Right lobe of liver (tissue), 4 donors: Measurements from ENCODE around the gene USB1.

ENCODE experiments used
- POLR2A ChIP-seq: fragments of 450-650 bp; IDR thresholded peaks from one replicate; pipeline ENCODE4 v1.6.1; 2017; ENCODE audit warnings: antibody characterized with exemption, mild to moderate bottlenecking
- TF ChIP-seq, protein P1 (sequence below), 4 donors: fragments of 200-600 bp in 3 of 4; fragments of 450-650 bp in 1 of 4; IDR thresholded peaks; one replicate each; pipeline versions ENCODE4 v1.5.1 to v1.8.0; 2016 to 2022; ENCODE audit warnings: antibody characterized with exemption in 4 of 4, mild to moderate bottlenecking in 2 of 4
- donor health status: DM: no; HTN: no; CAD: no.
- donor health status: DM: no; HTN: no; CAD: no.
- donor health status: DM: no; HTN: yes; CAD: no.

DNA sequence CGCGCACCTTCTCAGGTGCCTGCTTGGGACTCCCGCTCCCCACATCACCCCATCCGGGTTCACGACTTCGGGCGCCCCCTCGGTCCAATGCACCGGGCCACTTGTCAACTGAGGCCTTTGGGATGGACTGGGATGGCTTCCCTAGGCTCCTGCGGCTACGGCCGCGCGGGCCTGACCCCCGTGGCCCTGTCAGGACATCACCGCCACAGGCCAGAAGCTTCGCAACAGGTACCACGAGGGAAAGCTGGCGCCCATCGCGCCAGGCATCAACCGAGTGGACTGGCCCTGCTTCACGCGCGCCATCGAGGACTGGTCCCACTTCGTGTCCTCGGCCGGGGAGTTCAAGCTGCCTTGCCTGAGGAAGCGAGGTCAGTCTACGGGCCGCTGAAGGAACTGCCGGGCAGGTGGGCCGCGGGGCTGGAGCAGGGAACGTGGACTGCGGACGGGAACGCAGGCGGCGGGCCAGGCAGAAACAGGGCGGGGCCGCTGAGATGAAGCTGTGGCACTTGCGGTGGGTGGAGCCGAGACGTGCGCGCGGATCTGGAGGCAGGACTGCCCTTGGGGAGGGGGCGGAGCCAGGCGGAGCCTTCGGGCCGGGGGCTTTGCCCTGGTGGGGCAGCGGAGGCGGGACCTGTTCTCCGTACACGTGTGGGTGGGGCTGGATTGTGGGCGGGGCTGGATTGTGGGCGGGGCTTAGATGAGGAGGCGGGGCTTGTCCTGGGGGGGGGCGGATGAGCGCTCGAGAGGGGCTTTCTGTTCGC lies 16.6 kb upstream of the USB1 start:
- no peak for TF ChIP-seq POLR2A
- TF ChIP-seq, protein P1, sequence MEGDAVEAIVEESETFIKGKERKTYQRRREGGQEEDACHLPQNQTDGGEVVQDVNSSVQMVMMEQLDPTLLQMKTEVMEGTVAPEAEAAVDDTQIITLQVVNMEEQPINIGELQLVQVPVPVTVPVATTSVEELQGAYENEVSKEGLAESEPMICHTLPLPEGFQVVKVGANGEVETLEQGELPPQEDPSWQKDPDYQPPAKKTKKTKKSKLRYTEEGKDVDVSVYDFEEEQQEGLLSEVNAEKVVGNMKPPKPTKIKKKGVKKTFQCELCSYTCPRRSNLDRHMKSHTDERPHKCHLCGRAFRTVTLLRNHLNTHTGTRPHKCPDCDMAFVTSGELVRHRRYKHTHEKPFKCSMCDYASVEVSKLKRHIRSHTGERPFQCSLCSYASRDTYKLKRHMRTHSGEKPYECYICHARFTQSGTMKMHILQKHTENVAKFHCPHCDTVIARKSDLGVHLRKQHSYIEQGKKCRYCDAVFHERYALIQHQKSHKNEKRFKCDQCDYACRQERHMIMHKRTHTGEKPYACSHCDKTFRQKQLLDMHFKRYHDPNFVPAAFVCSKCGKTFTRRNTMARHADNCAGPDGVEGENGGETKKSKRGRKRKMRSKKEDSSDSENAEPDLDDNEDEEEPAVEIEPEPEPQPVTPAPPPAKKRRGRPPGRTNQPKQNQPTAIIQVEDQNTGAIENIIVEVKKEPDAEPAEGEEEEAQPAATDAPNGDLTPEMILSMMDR (IDR thresholded peaks at IDR 0.05), result no peak
